GM12801 (cell line): Measurements from ENCODE around the gene PSD4.

ENCODE experiments used
- CTCF ChIP-seq: IDR thresholded peaks from one replicate; pipeline ENCODE4 v1.5.1; 2011; ENCODE audit warnings: control low read depth; ENCODE audit not compliant: insufficient read length; ENCODE audit errors: extremely low read depth

PSD4 gene

GRCh38 chr2:113216891-113217454 lies 43.2 kb downstream of the PSD4 start:
- no peak for TF ChIP-seq CTCF

GRCh38 chr2:113217455-113218282 lies 43.9 kb downstream of the PSD4 start:
- TF ChIP-seq CTCF: no peak

GRCh38 chr2:113218283-113219091 lies 44.7 kb downstream of the PSD4 start:
- no peak for TF ChIP-seq CTCF

- TF ChIP-seq CTCF: no peak
Observed at GRCh38 chr2:113219092-113219441, 45.3 kb downstream of the PSD4 start.

- TF ChIP-seq CTCF: no peak
Observed at GRCh38 chr2:113219525-113219888, 45.7 kb downstream of the PSD4 start.

- no peak for TF ChIP-seq CTCF
Observed at GRCh38 chr2:113219889-113220641, 46.3 kb downstream of the PSD4 start.

GRCh38 chr2:113220970-113221708 lies 47.4 kb downstream of the PSD4 start:
- TF ChIP-seq CTCF: no peak
